PFSK-1 (cell line): ENCODE results near the gene ZCCHC24.
A peak's percentile ranks its signal among the peaks of the same experiment; 100 is the strongest.

Source experiments
- FOXP2 ChIP-seq: optimal IDR thresholded peaks from 2 replicates; pipeline ENCODE3; 2011; ENCODE audit warnings: borderline replicate concordance, control low read depth, inconsistent platforms; ENCODE audit not compliant: insufficient read depth; ENCODE audit errors: extremely low read length, extremely low read depth
- POLR2AphosphoS5 ChIP-seq: IDR thresholded peaks from 2 replicates; pipeline ENCODE4 v1.6.1; 2012; ENCODE audit warnings: low read depth, mild to moderate bottlenecking, control low read depth, low read length, moderate library complexity
- REST ChIP-seq, 2 experiments: IDR thresholded peaks; 2 replicates each; pipeline versions ENCODE4 v1.6.1 to v1.8.0; 2011 to 2012; ENCODE audit warnings: low read depth in 2 of 2, low read length in 2 of 2, control low read depth in 1 of 2, inconsistent platforms in 1 of 2, mild to moderate bottlenecking in 1 of 2, moderate library complexity in 1 of 2; ENCODE audit not compliant: insufficient read depth in 1 of 2
- SIN3A ChIP-seq: IDR thresholded peaks from 2 replicates; pipeline ENCODE4 v1.6.1; 2012; ENCODE audit warnings: mild to moderate bottlenecking, low read length, moderate library complexity, borderline replicate concordance; ENCODE audit not compliant: insufficient read depth
- TAF1 ChIP-seq: IDR thresholded peaks from 2 replicates; pipeline ENCODE4 v1.6.1; 2012; ENCODE audit warnings: low read length, control low read depth, borderline replicate concordance; ENCODE audit not compliant: insufficient read depth

ZCCHC24 gene

GRCh38 chr10:79407811-79408795 lies 37.3 kb downstream of the ZCCHC24 start:
- TF ChIP-seq TAF1 (no peak), POLR2AphosphoS5 (peak; percentile 32)

- TF ChIP-seq SIN3A (no peak), FOXP2 (no peak), POLR2AphosphoS5 (no peak; the same call in 1 of the 2 replicates), REST (IDR thresholded peaks at IDR 0.05; ENCODE audit: insufficient read depth in 1 of 2, low read depth in 2 of 2, low read length in 2 of 2) (no peak), TAF1 (no peak)
Observed at GRCh38 chr10:79407423-79407796, 38.0 kb downstream of the ZCCHC24 start.

- TF ChIP-seq REST (IDR thresholded peaks at IDR 0.05; ENCODE audit: insufficient read depth in 1 of 2, low read depth in 2 of 2, low read length in 2 of 2): no peak
- TF ChIP-seq SIN3A: no peak
- TF ChIP-seq POLR2AphosphoS5: no peak
- no peak for TF ChIP-seq TAF1
- TF ChIP-seq FOXP2: no peak
Observed at GRCh38 chr10:79406683-79407422, 38.6 kb downstream of the ZCCHC24 start.

GRCh38 chr10:79405995-79406515 lies 39.4 kb downstream of the ZCCHC24 start:
- TF ChIP-seq POLR2AphosphoS5 (no peak), TAF1 (no peak), FOXP2 (no peak), SIN3A (no peak), REST (IDR thresholded peaks at IDR 0.05; ENCODE audit: insufficient read depth in 1 of 2, low read depth in 2 of 2, low read length in 2 of 2) (no peak)

GRCh38 chr10:79405221-79405994 lies 40.0 kb downstream of the ZCCHC24 start:
- TF ChIP-seq SIN3A (no peak), REST (IDR thresholded peaks at IDR 0.05; ENCODE audit: insufficient read depth in 1 of 2, low read depth in 2 of 2, low read length in 2 of 2) (no peak), TAF1 (no peak), POLR2AphosphoS5 (no peak), FOXP2 (no peak)
